WERI-Rb-1 (cell line): Measurements from ENCODE around the gene USP6NL.

ENCODE experiments used
- DNase-seq: peaks from one replicate; pipeline ENCODE4 v3.0.0-alpha.2; 2020
- H3K27ac ChIP-seq: fragments of 250-450 bp; sonication (Bioruptor Pico); 2 replicates; pipeline ENCODE4 v1.5.1; 2020; ENCODE audit warnings: mild to moderate bottlenecking, moderate library complexity
- H3K27me3 ChIP-seq: fragments of 250-450 bp; sonication (Bioruptor Pico); 2 replicates; pipeline ENCODE4 v1.5.1; 2021; ENCODE audit warnings: mild to moderate bottlenecking, low read depth, moderate library complexity; ENCODE audit not compliant: insufficient read depth, severe bottlenecking
- H3K36me3 ChIP-seq: fragments of 250-450 bp; sonication (Bioruptor Pico); 2 replicates; pipeline ENCODE4 v1.5.1; 2020; ENCODE audit warnings: mild to moderate bottlenecking, moderate library complexity
- H3K4me3 ChIP-seq: 2 replicates; pipeline ENCODE4 v1.5.1; 2011; ENCODE audit warnings: low read depth, mild to moderate bottlenecking, control low read depth, low read length
- H3K9me3 ChIP-seq: fragments of 250-450 bp; sonication (Bioruptor Pico); 2 replicates; pipeline ENCODE4 v1.5.1; 2021; ENCODE audit warnings: mild to moderate bottlenecking, moderate library complexity; ENCODE audit not compliant: severe bottlenecking
- TF ChIP-seq, protein P1 (sequence below): IDR thresholded peaks from 2 replicates; pipeline ENCODE4 v1.5.1; 2011; ENCODE audit warnings: low read depth, mild to moderate bottlenecking, control low read depth, inconsistent platforms, low read length

Gene USP6NL

DNA sequence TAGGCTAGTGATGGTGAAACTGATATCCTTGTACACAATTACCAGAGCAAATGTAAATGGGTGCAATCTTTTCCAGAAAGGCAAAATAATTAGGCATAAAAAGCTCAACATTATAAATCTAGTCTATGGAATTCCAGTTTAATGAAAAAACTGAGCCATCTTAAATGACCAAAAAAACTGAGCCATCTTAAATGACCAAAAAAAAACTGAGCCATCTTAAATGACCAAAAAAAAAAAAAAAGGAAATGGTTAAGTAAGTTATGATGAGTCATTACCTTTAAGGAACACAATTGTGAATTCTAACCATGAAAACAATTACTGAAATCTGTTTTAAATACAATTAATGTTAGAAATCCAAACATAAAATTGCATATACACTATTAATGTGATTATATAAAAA is 25.3 kb downstream of the USP6NL start:
- DNase-seq: no peak
- H3K27ac ChIP-seq: no peak overlapping the region
- H3K36me3 ChIP-seq: no peaks in the 10 kb centered on the region
- no peaks in the 10 kb centered on the region for H3K9me3 ChIP-seq
- H3K27me3 ChIP-seq: no peaks in the 10 kb centered on the region
- no peak overlapping the region for H3K4me3 ChIP-seq
- TF ChIP-seq, protein P1, sequence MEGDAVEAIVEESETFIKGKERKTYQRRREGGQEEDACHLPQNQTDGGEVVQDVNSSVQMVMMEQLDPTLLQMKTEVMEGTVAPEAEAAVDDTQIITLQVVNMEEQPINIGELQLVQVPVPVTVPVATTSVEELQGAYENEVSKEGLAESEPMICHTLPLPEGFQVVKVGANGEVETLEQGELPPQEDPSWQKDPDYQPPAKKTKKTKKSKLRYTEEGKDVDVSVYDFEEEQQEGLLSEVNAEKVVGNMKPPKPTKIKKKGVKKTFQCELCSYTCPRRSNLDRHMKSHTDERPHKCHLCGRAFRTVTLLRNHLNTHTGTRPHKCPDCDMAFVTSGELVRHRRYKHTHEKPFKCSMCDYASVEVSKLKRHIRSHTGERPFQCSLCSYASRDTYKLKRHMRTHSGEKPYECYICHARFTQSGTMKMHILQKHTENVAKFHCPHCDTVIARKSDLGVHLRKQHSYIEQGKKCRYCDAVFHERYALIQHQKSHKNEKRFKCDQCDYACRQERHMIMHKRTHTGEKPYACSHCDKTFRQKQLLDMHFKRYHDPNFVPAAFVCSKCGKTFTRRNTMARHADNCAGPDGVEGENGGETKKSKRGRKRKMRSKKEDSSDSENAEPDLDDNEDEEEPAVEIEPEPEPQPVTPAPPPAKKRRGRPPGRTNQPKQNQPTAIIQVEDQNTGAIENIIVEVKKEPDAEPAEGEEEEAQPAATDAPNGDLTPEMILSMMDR: no peak

- no peaks in the 10 kb centered on the region for H3K9me3 ChIP-seq
- TF ChIP-seq, protein P1: no peak
- no peaks in the 10 kb centered on the region for H3K27me3 ChIP-seq
- H3K36me3 ChIP-seq: no peaks in the 10 kb centered on the region
- DNase-seq: no peak
- H3K27ac ChIP-seq: no peak overlapping the region
- H3K4me3 ChIP-seq: no peak overlapping the region
Measured at GRCh38 chr10:11581213-11581612, 30.2 kb downstream of the USP6NL start.

DNA sequence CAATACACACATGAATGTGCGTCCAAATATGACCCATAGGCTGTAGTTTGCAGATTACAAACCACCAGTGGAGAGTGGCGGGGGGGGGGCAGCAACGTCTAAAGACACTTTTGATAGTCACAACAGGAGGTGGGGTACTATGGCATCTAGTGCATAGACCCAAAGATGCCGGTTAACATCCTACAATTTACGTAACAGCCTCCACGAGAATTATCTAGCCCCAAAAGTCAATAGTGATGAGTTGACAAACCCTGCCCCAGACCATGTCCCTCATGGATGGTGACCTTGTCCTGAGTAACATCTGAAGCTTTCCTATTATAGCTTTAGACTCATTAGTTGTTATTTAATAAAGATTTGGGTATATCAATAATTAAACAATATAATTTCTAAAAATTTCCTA is 31.6 kb downstream of the USP6NL start:
- H3K9me3 ChIP-seq: no peaks in the 10 kb centered on the region
- H3K36me3 ChIP-seq: no peaks in the 10 kb centered on the region
- H3K27me3 ChIP-seq: no peaks in the 10 kb centered on the region
- no peak for DNase-seq
- TF ChIP-seq, protein P1: no peak
- H3K4me3 ChIP-seq: no peak overlapping the region
- no peak overlapping the region for H3K27ac ChIP-seq

DNA sequence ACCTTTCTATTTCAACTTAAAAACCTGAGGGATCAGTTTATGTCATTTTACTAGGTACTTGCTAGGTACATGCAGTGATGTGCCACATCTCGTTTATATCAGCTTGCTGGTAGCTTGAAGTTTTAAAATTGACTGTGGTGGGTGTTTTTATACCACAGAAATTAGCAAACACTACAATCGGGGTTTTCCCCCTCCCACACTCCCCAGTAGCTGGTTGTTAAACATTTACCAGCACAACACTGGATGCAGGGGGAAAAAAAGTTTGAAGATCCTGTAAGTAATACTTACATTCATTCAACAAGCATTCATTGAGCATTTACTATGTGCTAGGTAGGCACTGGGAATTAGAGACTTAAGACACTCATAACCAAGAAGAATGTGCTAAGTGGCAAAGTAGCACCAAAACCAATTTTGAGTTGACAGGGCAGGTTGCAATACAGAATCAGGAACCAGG is 32.6 kb downstream of the USP6NL start:
- no peaks in the 10 kb centered on the region for H3K27me3 ChIP-seq
- H3K36me3 ChIP-seq: no peaks in the 10 kb centered on the region
- H3K27ac ChIP-seq: no peak overlapping the region
- H3K9me3 ChIP-seq: no peaks in the 10 kb centered on the region
- no peak for DNase-seq
- H3K4me3 ChIP-seq: no peak overlapping the region
- TF ChIP-seq, protein P1: no peak

DNA sequence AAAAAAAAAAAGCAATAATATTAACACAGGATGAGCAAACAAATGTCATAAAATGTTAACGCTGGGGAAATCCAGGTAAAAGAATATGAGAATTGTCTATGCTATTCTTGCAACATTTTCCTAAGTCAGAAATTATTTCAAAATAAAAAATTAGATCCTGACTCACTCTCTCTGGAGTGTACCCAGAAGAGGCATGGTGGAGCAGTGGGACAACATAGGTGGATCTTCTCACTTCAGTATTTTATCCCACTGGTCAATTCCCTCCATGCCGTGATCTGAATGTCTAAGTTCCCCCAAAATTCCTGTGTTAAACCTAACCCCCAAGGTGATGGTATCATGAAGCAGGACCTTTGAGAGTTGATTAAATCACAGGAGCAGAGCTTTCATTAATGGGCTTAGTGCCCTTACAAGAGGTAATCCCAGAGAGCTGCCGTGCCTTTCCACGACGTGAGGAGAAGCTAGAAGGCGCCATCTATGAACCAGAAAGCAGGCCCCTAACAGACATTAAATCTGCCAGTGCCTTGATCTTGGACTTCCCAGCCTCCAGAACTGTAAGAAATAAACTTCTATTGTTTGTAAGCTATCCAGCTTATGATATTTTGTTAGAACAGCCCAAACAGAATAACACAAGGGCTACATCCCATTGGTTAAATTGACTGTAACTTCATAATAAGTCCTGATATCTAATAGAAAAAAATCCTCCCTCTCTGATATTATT is 35.2 kb downstream of the USP6NL start:
- TF ChIP-seq, protein P1: no peak
- Histone ChIP-seq H3K27me3 (no peaks in the 10 kb centered on the region), H3K4me3 (no peak overlapping the region), H3K36me3 (no peaks in the 10 kb centered on the region), H3K9me3 (no peaks in the 10 kb centered on the region), H3K27ac (no peak overlapping the region)
- DNase-seq: peak; percentile 7

GRCh38 chr10:11573497-11573896 is 38.0 kb downstream of the USP6NL start:
- TF ChIP-seq, protein P1: no peak
- Histone ChIP-seq H3K4me3 (no peak overlapping the region), H3K9me3 (no peaks in the 10 kb centered on the region), H3K27me3 (no peaks in the 10 kb centered on the region), H3K27ac (no peak overlapping the region), H3K36me3 (no peaks in the 10 kb centered on the region)
- DNase-seq: no peak
